ENCODE data around the gene KRTAP5-10.
"Not testable (repeated sequence)": the region's sequence is repeated elsewhere in the genome, so short reads cannot be mapped to it uniquely, and the experiment has no call there.

The KRTAP5-10 gene

DNA sequence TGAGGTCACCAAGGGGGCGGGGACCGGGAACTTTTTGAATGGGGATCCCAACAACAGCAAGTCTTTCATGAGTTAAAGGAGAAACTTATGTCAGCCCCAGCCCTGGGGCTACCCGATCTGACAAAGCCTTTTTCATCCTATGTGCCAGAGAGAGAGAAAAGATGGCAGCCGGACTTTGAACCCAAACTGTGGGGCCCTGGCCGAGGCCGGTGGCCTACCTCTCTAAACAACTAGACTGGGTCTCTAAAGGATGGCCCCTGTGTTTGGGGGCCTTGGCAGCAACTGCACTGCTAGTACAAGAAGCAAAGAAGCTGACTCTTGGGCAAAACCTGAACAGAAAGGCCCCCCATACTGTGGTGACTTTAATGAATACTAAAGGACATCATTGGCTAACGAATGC lies 48.6 kb downstream of the KRTAP5-10 start:
- not testable (repeated sequence) for DNase-seq

DNA sequence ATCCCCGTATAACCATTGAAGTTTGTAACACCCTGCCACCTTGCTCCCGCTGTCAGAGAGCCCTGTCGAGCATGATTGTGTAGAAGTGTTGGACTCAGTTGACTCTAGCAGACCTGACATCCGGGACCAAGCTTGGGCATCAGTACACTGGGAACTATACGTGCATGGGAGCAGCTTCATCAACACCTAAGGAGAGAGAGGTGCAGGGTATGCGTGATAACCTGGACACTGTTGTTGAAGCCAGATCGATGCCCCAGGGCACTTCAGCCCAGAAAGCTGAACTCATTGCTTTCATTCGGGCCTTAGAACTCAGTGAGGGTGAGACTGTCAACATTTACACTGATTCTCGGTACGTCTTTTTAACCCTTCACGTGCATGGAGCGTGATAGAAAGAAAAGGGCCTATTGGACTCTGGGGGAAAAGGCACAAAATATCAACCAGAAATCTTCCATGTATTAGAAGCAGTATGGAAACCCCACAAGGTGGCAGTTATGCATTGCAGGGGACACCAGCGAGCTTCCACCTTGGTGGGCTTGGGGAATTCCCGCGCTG lies 49.1 kb downstream of the KRTAP5-10 start:
- DNase-seq, result not testable (repeated sequence)

DNA sequence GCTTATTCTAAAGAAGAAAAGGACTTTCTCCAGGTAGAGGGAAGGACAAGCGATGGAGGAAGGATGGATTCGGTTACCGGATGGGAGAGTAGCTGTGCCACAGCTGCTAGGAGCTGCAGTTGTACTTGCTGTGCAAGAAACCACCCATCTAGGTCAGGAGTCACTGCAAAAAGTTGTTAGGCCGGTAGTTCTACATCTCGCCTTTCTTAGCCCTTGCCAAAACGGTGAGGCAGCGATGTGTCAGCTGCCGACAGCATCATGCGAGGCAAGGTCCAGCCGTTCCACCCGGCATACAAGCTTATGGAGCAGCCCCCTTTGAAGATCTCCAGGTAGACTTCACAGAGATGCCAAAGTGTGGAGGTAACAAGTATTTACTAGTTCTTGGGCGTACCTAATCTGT lies 49.6 kb downstream of the KRTAP5-10 start:
- not testable (repeated sequence) for DNase-seq

All from T1000 (cell line).